Measurements from ENCODE around the gene FAM50A.

GRCh38 chrX:154463611-154464220, 19.8 kb downstream of the FAM50A start:
- TF ChIP-seq POLR2AphosphoS5 (IDR thresholded peaks at IDR 0.05) = no peak
- TF ChIP-seq CTCF (IDR thresholded peaks at IDR 0.05) = no peak
- no peak for TF ChIP-seq POLR2A (IDR thresholded peaks at IDR 0.05)
- no peak for TF ChIP-seq EP300 (IDR thresholded peaks at IDR 0.05)
